DND-41 (cell line): Measurements from ENCODE around the gene THBS4.

Experiments used
- ATAC-seq: fragments of 200-7000 bp; cut with Tn5 transposase; 3 replicates; pipeline ENCODE4 v1.9.1; 2021; ENCODE audit warnings: low read depth; ENCODE audit not compliant: insufficient read depth
- DNase-seq: peaks from one replicate; pipeline ENCODE4 v3.0.0-alpha.2; 2020
- H2AFZ ChIP-seq: 2 replicates; pipeline ENCODE4 v1.6.0; 2012; ENCODE audit warnings: low read depth, low read length
- H3K27ac ChIP-seq: 2 replicates; pipeline ENCODE4 v1.5.1; 2012; ENCODE audit warnings: low read length, inconsistent platforms
- H3K27me3 ChIP-seq: fragments of 200-600 bp; sonication (generic); 2 replicates; pipeline ENCODE4 v1.6.0; 2012; ENCODE audit warnings: low read length, mild to moderate bottlenecking, inconsistent platforms; ENCODE audit not compliant: insufficient read depth, poor library complexity
- H3K36me3 ChIP-seq: 2 replicates; pipeline ENCODE4 v1.5.1; 2012; ENCODE audit warnings: low read length, inconsistent platforms; ENCODE audit not compliant: insufficient read depth
- H3K4me1 ChIP-seq: 2 replicates; pipeline ENCODE4 v1.5.1; 2012; ENCODE audit warnings: mild to moderate bottlenecking, low read length; ENCODE audit not compliant: insufficient read depth
- H3K4me2 ChIP-seq: 2 replicates; pipeline ENCODE4 v1.6.0; 2012; ENCODE audit warnings: mild to moderate bottlenecking, moderate library complexity, low read length, inconsistent platforms; ENCODE audit not compliant: insufficient read depth
- H3K4me3 ChIP-seq, 2 experiments: fragments of 200-600 bp in 1 of 2; shearing (Covaris generic) in 1 of 2; 2 replicates each; pipeline ENCODE4 v1.5.1; 2012 to 2016; ENCODE audit warnings: inconsistent platforms in 2 of 2, low read length in 2 of 2, mild to moderate bottlenecking in 2 of 2, low read depth in 1 of 2, moderate library complexity in 1 of 2
- H3K79me2 ChIP-seq: 2 replicates; pipeline ENCODE4 v1.6.0; 2012; ENCODE audit warnings: low read length, inconsistent platforms; ENCODE audit not compliant: insufficient read depth
- H3K9ac ChIP-seq: 2 replicates; pipeline ENCODE4 v1.6.0; 2012; ENCODE audit warnings: low read depth, mild to moderate bottlenecking, inconsistent platforms, low read length, moderate library complexity
- H3K9me3 ChIP-seq: 2 replicates; pipeline ENCODE4 v1.5.1; 2012; ENCODE audit warnings: low read length, moderate library complexity, mild to moderate bottlenecking, inconsistent platforms; ENCODE audit not compliant: insufficient read depth, severe bottlenecking
- H4K20me1 ChIP-seq: 2 replicates; pipeline ENCODE4 v1.6.0; 2012; ENCODE audit warnings: low read length; ENCODE audit not compliant: insufficient read depth
- CTCF ChIP-seq: IDR thresholded peaks from 2 replicates; pipeline ENCODE4 v1.5.1; 2012; ENCODE audit warnings: borderline replicate concordance, low read length, moderate library complexity, mild to moderate bottlenecking; ENCODE audit not compliant: poor library complexity, severe bottlenecking; ENCODE audit errors: extremely low read depth
- EZH2 ChIP-seq: IDR thresholded peaks from 3 replicates; pipeline ENCODE4 v1.6.1; 2012; ENCODE audit warnings: borderline replicate concordance, low read depth, mild to moderate bottlenecking, moderate library complexity, low read length, inconsistent platforms; ENCODE audit not compliant: severe bottlenecking

THBS4 gene

GRCh38 chr5:80093796-80094195, 58.6 kb downstream of the THBS4 start:
- TF ChIP-seq EZH2 = no peak
- no peak for TF ChIP-seq CTCF
- Histone ChIP-seq H3K36me3 (no peaks in the 10 kb centered on the region), H3K4me1 (peaks cover 12% of the 10 kb centered on the region), H3K27me3 (no peaks in the 10 kb centered on the region), H3K4me3 (no peak overlapping the region), H3K9ac (no peak overlapping the region), H3K4me2 (no peak overlapping the region), H2AFZ (0 out of 2 replicates have a peak overlapping the region, but pooled peaks have one; percentile 21), H4K20me1 (no peaks in the 10 kb centered on the region), H3K9me3 (no peaks in the 10 kb centered on the region), H3K79me2 (no peaks in the 10 kb centered on the region), H3K27ac (peak overlapping the region; percentile 15)
- ATAC-seq = no peak
- no peak for DNase-seq

- no peaks in the 10 kb centered on the region for H3K36me3 ChIP-seq
- DNase-seq (no peak), ATAC-seq (no peak)
- no peaks in the 10 kb centered on the region for H3K79me2 ChIP-seq
- no peaks in the 10 kb centered on the region for H4K20me1 ChIP-seq
- no peaks in the 10 kb centered on the region for H3K9me3 ChIP-seq
- peaks cover 12% of the 10 kb centered on the region for H3K4me1 ChIP-seq
- no peak overlapping the region for H2AFZ ChIP-seq
- no peaks in the 10 kb centered on the region for H3K27me3 ChIP-seq
- no peak overlapping the region for H3K9ac ChIP-seq
- H3K27ac ChIP-seq = peak overlapping the region; percentile 15; the same call in 1 of the 2 replicates
- TF ChIP-seq EZH2 (no peak), CTCF (no peak)
- H3K4me2 ChIP-seq = no peak overlapping the region
- H3K4me3 ChIP-seq = no peak overlapping the region
These were observed 59.1 kb downstream of the THBS4 start for GRCh38 chr5:80094236-80094738.

- Histone ChIP-seq H3K79me2 (no peaks in the 10 kb centered on the region), H3K4me2 (no peak overlapping the region), H3K9ac (no peak overlapping the region), H2AFZ (no peak overlapping the region; the same call in 1 of the 2 replicates), H3K27me3 (no peaks in the 10 kb centered on the region), H3K27ac (no peak overlapping the region), H3K9me3 (no peaks in the 10 kb centered on the region), H3K36me3 (no peaks in the 10 kb centered on the region), H3K4me3 (no peak overlapping the region), H3K4me1 (peaks cover 5% of the 10 kb centered on the region), H4K20me1 (no peaks in the 10 kb centered on the region)
- DNase-seq = no peak
- no peak for ATAC-seq
- TF ChIP-seq CTCF (no peak), EZH2 (no peak)
These were observed 62.3 kb downstream of the THBS4 start for GRCh38 chr5:80097451-80097850.

GRCh38 chr5:80101993-80102392, 66.8 kb downstream of the THBS4 start:
- no peak overlapping the region for H2AFZ ChIP-seq
- DNase-seq (no peak), ATAC-seq (no peak)
- H4K20me1 ChIP-seq = no peaks in the 10 kb centered on the region
- no peak overlapping the region for H3K4me2 ChIP-seq
- H3K36me3 ChIP-seq = no peaks in the 10 kb centered on the region
- no peak overlapping the region for H3K9ac ChIP-seq
- no peaks in the 10 kb centered on the region for H3K79me2 ChIP-seq
- H3K27ac ChIP-seq = no peak overlapping the region
- TF ChIP-seq CTCF (no peak), EZH2 (no peak)
- no peaks in the 10 kb centered on the region for H3K27me3 ChIP-seq
- no peak overlapping the region for H3K4me3 ChIP-seq
- H3K4me1 ChIP-seq = peaks cover 45% of the 10 kb centered on the region
- no peaks in the 10 kb centered on the region for H3K9me3 ChIP-seq
